Sigmoid colon (tissue), 4 donors: ENCODE measurements around the gene FGR.

Experiments
- EP300 ChIP-seq, 4 donors: sonication (generic); formaldehyde crosslinking; IDR thresholded peaks; one replicate each; pipeline ENCODE4 v1.6.1; 2017; ENCODE audit warnings: antibody characterized with exemption in 4 of 4
- TF ChIP-seq, protein P1 (sequence below), 4 experiments: fragments of 450-650 bp in 3 of 4; fragments of 200-600 bp in 1 of 4; IDR thresholded peaks; one replicate each; pipeline ENCODE4 v1.5.1; 2016 to 2019; ENCODE audit warnings: antibody characterized with exemption in 4 of 4, mild to moderate bottlenecking in 3 of 4, moderate library complexity in 2 of 4

DNA sequence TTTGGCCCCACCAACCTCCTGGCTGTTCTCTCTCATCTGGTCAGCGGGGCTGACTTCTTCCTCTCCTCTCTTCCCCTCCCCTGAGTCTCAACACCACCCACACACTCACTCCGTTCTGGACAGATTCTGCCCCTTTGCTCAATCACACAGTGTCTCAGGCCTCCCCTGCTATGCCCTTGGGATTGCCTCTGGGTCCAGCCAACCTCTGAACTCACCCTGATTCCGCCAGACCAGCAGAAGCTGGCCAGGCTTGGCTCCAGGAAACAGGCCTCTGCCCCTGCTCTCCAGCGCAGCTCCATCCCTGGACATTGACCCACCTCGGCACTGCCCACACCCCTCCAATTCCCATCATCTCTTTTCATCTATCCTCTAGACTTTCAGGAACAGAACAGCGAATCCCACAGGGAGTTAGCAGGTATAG lies 53.2 kb downstream of the FGR start:
- TF ChIP-seq, protein P1, sequence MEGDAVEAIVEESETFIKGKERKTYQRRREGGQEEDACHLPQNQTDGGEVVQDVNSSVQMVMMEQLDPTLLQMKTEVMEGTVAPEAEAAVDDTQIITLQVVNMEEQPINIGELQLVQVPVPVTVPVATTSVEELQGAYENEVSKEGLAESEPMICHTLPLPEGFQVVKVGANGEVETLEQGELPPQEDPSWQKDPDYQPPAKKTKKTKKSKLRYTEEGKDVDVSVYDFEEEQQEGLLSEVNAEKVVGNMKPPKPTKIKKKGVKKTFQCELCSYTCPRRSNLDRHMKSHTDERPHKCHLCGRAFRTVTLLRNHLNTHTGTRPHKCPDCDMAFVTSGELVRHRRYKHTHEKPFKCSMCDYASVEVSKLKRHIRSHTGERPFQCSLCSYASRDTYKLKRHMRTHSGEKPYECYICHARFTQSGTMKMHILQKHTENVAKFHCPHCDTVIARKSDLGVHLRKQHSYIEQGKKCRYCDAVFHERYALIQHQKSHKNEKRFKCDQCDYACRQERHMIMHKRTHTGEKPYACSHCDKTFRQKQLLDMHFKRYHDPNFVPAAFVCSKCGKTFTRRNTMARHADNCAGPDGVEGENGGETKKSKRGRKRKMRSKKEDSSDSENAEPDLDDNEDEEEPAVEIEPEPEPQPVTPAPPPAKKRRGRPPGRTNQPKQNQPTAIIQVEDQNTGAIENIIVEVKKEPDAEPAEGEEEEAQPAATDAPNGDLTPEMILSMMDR (IDR thresholded peaks at IDR 0.05), result no peak
- no peak for TF ChIP-seq EP300 (IDR thresholded peaks at IDR 0.05)
